NCI-H748 treated with DMSO at 0.1 percent for 48 hours (cell line): ENCODE data around the gene PDE8B.
"Not testable (repeated sequence)": the region's sequence is repeated elsewhere in the genome, so short reads cannot be mapped to it uniquely, and the experiment has no call there.

Source experiments
- DNase-seq: peaks from one replicate; lab custom pipeline; 2025; lab: John Stamatoyannopoulos, UW

The PDE8B gene

GRCh38 chr5:77437194-77437593, 226.7 kb downstream of the PDE8B start:
- peak; percentile 15 for DNase-seq

- no peak for DNase-seq
These were observed 227.6 kb downstream of the PDE8B start for GRCh38 chr5:77438071-77438470.

GRCh38 chr5:77443670-77444069, 233.2 kb downstream of the PDE8B start:
- DNase-seq, result no peak

GRCh38 chr5:77444356-77444755, 233.9 kb downstream of the PDE8B start:
- no peak for DNase-seq

- DNase-seq, result no peak
These were observed 238.4 kb downstream of the PDE8B start for GRCh38 chr5:77448831-77449230.

- DNase-seq, result no peak
These were observed 238.8 kb downstream of the PDE8B start for GRCh38 chr5:77449277-77449676.

GRCh38 chr5:77449981-77450380, 239.5 kb downstream of the PDE8B start:
- no peak for DNase-seq

GRCh38 chr5:77452351-77452750, 241.9 kb downstream of the PDE8B start:
- DNase-seq, result no peak

- no peak for DNase-seq
These were observed 243.6 kb downstream of the PDE8B start for GRCh38 chr5:77454123-77454522.

- no peak for DNase-seq
These were observed 250.8 kb downstream of the PDE8B start for GRCh38 chr5:77461287-77461686.

- DNase-seq, result no peak
These were observed 253.4 kb downstream of the PDE8B start for GRCh38 chr5:77463905-77464304.

- not testable (repeated sequence) for DNase-seq
These were observed 258.4 kb downstream of the PDE8B start for GRCh38 chr5:77468875-77469274.

GRCh38 chr5:77475041-77475440, 264.6 kb downstream of the PDE8B start:
- not testable (repeated sequence) for DNase-seq
